ENCODE results near the gene SMARCB1.
"Not testable (repeated sequence)": the region's sequence is repeated elsewhere in the genome, so short reads cannot be mapped to it uniquely, and the experiment has no call there.

Gene SMARCB1

GRCh38 chr22:23850136-23850611, 63.4 kb downstream of the SMARCB1 start:
- DNase-seq, result no peak

GRCh38 chr22:23856721-23857605, 70.2 kb downstream of the SMARCB1 start:
- peak; percentile 3 for DNase-seq

DNA sequence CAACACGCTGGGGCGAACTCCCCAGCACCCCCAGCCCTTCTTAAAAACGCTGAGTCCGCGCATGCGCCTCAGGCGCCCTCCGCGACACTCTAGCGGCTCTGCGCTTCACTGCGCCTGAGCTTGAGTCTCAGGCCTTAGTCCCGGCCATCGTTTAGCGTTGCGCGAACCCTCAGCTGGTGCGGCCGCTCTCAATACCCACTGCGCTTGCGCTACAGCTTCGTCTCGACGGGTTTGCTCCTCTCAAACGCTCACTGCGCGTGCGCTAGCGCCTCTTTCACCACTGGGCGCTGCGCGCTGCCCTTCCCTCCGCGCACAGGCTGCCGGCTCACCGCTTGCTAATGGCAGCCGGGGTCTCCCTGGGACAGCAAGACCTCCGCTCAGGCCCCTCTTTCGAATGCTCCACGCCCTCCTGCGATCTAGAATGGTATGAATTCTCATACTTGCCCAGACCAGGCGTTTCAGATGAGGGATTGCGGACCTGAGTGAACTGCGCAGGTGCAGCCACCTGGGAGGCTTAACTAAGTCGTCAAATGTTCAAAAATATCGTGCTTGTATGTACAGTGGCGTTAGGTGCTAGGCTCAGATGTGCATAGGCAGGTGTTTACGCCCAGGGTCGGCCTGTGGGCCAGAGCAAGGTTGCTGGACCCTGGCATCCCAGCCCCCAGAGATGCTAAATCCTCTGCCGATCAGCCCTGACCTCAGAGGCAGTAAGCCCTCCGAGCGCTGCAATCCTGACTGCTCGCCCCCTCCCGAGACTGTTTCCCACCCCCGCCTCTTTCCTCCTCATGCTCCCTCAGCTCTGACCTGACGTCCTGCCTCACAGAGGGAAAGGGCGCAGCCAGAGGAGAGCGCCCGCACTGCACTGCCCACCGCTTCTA, 71.1 kb downstream of the SMARCB1 start, which contains the start of gene SLC2A11:
Gene SLC2A11 (plus strand): TSS at position 270 of the 878 bp plus-strand sequence. CDS start 125 bp downstream, at position 395.
- DNase-seq, result peak; percentile 88

GRCh38 chr22:23858484-23858815, 71.7 kb downstream of the SMARCB1 start:
- no peak for DNase-seq

DNA sequence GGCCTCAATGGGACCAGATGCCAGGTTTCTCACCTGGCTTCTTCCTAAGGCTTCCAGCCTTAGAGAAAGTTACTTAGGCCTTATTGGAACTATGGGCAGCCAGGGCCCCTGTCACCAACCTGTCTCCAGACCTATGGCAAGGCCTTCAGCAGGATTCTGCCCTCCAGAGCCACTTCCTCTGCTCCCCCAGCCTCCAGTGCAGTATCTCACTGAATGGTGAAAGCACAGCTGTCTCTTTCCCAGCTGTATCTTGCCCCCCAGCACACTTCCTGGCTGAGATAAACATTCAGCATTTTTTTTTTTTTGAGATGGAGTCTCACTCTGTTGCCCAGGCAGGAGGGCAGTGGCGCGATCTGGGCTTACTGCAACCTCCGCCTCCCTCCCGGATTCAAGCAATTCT, 72.4 kb downstream of the SMARCB1 start:
- no peak for DNase-seq

DNA sequence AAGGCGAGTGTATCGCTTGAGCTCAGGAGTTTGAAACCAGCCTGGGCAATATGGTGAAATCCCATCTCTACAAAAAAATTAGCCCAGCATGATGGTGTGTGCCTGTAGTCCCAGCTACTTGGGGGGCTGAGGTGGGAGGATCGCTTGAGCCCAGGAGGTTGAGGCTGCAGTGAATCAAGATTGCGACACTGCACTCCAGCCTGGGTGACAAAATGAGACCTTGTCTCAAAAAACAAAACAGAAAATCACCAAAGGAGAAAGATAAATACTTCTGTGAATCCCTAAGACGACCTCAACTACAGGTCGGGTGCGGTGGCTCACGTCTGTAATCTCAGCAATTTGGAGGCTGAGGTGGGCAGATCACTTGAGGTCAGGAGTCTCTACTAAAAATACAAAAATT, 73.4 kb downstream of the SMARCB1 start:
- DNase-seq, result not testable (repeated sequence)

GRCh38 chr22:23862103-23862502, 75.3 kb downstream of the SMARCB1 start:
- peak; percentile 13 for DNase-seq

- DNase-seq, result not testable (repeated sequence)
Observed at GRCh38 chr22:23864499-23865154, 77.9 kb downstream of the SMARCB1 start.

GRCh38 chr22:23868580-23868979, 81.8 kb downstream of the SMARCB1 start:
- no peak for DNase-seq

DNA sequence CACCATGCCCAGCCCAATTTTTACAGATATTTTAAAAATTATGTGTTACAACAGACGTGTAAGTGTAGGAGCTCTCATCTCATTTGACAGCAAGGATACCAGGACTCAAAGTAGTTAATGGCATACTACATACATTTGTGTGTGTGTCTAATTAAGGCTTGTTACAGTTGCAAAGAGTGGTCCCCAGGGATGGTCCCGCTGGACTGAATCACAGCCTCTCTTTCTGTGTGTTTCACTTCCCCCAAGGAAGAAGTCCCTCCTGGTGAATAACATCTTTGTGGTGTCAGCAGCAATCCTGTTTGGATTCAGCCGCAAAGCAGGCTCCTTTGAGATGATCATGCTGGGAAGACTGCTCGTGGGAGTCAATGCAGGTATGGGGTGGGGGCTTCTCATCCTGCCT, 88.1 kb downstream of the SMARCB1 start:
- DNase-seq, result no peak

DNA sequence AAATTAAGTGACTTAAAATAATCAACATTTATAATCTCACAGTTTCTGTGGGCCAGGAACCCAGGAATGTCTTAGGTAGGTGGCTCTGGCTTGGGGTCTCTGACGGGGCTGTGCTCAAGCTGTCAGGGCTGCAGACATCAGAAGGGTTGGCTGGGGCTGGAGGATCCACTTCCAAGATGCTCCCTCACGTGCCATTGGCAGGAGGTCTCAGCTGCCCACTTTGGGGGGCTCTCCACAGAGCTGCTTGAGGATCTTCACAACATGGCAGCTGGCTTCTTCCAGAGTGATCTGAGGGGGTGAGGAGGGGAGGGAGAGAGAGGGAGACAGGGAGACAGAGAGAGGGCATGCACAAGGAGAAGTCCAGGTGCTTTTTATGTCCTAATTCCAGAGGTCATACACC, 89.0 kb downstream of the SMARCB1 start:
- DNase-seq, result no peak

GRCh38 chr22:23877566-23877965, 90.8 kb downstream of the SMARCB1 start:
- no peak for DNase-seq

- DNase-seq, result no peak
Observed at GRCh38 chr22:23878219-23878618, 91.5 kb downstream of the SMARCB1 start.

- no peak for DNase-seq
Observed at GRCh38 chr22:23882370-23882769, 95.6 kb downstream of the SMARCB1 start.

- DNase-seq, result no peak
Observed at GRCh38 chr22:23883658-23884057, 96.9 kb downstream of the SMARCB1 start.

DNA sequence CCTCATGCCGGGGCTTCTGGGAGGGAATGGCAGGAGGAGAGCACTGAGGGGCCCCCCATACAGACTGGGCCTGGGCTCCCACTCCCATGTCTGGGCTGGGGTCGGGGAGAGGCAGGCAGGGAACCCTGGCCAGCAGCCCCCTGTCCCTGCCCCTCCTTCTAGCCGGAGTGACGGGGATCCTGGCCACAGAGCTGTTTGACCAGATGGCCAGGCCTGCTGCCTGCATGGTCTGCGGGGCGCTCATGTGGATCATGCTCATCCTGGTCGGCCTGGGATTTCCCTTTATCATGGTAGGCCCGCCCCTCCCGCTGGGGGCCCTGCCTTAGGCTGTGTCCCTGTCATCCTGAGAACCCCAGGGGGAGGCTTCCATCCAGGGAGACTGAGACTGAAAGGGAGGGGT, 97.4 kb downstream of the SMARCB1 start:
- DNase-seq, result no peak

Data from NCI-H526 treated with DMSO at 0.1 percent for 48 hours (cell line).